K562 (cell line): ENCODE measurements around the gene NAV2. TPM values are rescaled to one million over a fixed set of nuclear protein-coding genes. Genes with fewer than 3 reads are reported as not detected.

Experiments used
- BACH1 ChIP-seq: fragments of 200-800 bp; sonication (Bioruptor generic); IDR thresholded peaks from 2 replicates; pipeline ENCODE4 v1.6.1; 2016; ENCODE audit warnings: missing genetic modification characterization, missing compliant biosample characterization
- BRF1 ChIP-seq: IDR thresholded peaks from 3 replicates; pipeline ENCODE4 v1.6.1; 2011; ENCODE audit warnings: borderline replicate concordance, mild to moderate bottlenecking; ENCODE audit not compliant: insufficient read length; ENCODE audit errors: extremely low read depth
- HDAC1 ChIP-seq, 2 experiments: fragments of 450-650 bp; IDR thresholded peaks; 2 replicates each; pipeline ENCODE4 v1.6.1; 2016 to 2017; ENCODE audit warnings: inconsistent platforms in 1 of 2, mild to moderate bottlenecking in 1 of 2, moderate library complexity in 1 of 2
- KLF10 ChIP-seq: fragments of 250-450 bp; sonication (Bioruptor Pico); IDR thresholded peaks from 2 replicates; pipeline ENCODE4 v1.6.1; 2021; ENCODE audit warnings: matching md5 sums
- NRF1 ChIP-seq, 2 experiments: fragments of 450-650 bp; IDR thresholded peaks in 1 of 2; conservative IDR thresholded peaks in 1 of 2; 2 replicates each; pipeline ENCODE4 v1.6.1; 2014; ENCODE audit warnings: mild to moderate bottlenecking in 2 of 2
- POLR2AphosphoS2 ChIP-seq: IDR thresholded peaks from 2 replicates; pipeline ENCODE4 v1.6.1; 2012; ENCODE audit warnings: low read length, improper control_type of control experiment
- POU5F1 ChIP-seq: fragments of 150-350 bp; IDR thresholded peaks from 2 replicates; pipeline ENCODE4 v1.6.1; 2014; ENCODE audit warnings: borderline replicate concordance, low read length, low read depth, mild to moderate bottlenecking; ENCODE audit not compliant: partially characterized antibody
- SRSF1 ChIP-seq: fragments of 200-400 bp; formaldehyde crosslinking; IDR thresholded peaks from 2 replicates; pipeline ENCODE4 v1.6.1; 2017; ENCODE audit warnings: mild to moderate bottlenecking, low read depth, low read length, moderate library complexity
- polyA plus RNA-seq, 8 experiments: library from polyadenylated mRNA; depleted of rRNA in 4 of 8; stranded (reverse) in 5 of 8; unstranded in 3 of 8; fragments of >200 nt; fragmentation: Nextera tagmentation in 2 of 8; fragmentation: Illumina TruSeq in 1 of 8; extraction: Ambion mirVana in 2 of 8; extraction: Trizol in 1 of 8; gene quantifications; 2 replicates each; pipeline versions ENCODE4 v1.2.1 to v1.2.3, GENCODE V29; 2011 to 2014; ENCODE audit warnings: inconsistent platforms in 1 of 8, missing spikeins in 1 of 8
- total RNA-seq, 7 experiments: library from RNA; depleted of rRNA in 6 of 7; stranded (reverse); fragments of >200 nt in 6 of 7; fragmentation: Illumina TruSeq in 2 of 7; extraction: Trizol in 2 of 7; gene quantifications; 2 replicates each; pipeline versions ENCODE4 v1.2.1 to v1.2.3, GENCODE V29; 2011 to 2021; ENCODE audit warnings: low replicate concordance in 1 of 7
- TF ChIP-seq, protein P1 (sequence below): fragments of 450-650 bp; IDR thresholded peaks from 2 replicates; pipeline ENCODE4 v1.6.1; 2016; ENCODE audit warnings: low read depth
- TF ChIP-seq, protein P2 (sequence below): fragments of 450-650 bp; IDR thresholded peaks from 2 replicates; pipeline ENCODE4 v1.7.1; 2018; ENCODE audit warnings: mild to moderate bottlenecking, low read depth; ENCODE audit not compliant: partially characterized antibody

NAV2 gene
- total and polyA plus RNA-seq, 9 of the 15 experiments (the other 6 are each of a cell fraction or from before 2014, with no cell fraction given), result 0.03 to 0.35 (median 0.05) TPM

DNA sequence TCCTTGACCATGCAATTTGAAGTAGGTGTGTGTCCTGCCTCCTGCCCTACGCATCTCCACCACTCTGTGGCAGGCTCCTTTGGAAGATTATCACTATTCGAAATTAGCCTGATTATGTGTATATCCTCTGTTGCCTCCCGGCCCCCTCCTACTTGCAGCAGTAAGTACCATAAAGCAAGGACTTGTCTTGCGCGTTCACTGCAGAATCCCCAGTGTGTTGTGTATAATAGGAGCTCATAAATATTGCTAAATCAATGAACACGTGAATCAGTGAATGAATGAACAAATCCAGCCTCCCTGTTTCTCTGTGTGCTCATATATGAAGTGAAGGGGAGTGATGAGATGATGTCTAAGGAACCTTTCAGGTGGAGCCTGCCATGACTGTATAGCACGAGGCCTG lies 237.0 kb downstream of the NAV2 start (continued):
- TF ChIP-seq, protein P1, sequence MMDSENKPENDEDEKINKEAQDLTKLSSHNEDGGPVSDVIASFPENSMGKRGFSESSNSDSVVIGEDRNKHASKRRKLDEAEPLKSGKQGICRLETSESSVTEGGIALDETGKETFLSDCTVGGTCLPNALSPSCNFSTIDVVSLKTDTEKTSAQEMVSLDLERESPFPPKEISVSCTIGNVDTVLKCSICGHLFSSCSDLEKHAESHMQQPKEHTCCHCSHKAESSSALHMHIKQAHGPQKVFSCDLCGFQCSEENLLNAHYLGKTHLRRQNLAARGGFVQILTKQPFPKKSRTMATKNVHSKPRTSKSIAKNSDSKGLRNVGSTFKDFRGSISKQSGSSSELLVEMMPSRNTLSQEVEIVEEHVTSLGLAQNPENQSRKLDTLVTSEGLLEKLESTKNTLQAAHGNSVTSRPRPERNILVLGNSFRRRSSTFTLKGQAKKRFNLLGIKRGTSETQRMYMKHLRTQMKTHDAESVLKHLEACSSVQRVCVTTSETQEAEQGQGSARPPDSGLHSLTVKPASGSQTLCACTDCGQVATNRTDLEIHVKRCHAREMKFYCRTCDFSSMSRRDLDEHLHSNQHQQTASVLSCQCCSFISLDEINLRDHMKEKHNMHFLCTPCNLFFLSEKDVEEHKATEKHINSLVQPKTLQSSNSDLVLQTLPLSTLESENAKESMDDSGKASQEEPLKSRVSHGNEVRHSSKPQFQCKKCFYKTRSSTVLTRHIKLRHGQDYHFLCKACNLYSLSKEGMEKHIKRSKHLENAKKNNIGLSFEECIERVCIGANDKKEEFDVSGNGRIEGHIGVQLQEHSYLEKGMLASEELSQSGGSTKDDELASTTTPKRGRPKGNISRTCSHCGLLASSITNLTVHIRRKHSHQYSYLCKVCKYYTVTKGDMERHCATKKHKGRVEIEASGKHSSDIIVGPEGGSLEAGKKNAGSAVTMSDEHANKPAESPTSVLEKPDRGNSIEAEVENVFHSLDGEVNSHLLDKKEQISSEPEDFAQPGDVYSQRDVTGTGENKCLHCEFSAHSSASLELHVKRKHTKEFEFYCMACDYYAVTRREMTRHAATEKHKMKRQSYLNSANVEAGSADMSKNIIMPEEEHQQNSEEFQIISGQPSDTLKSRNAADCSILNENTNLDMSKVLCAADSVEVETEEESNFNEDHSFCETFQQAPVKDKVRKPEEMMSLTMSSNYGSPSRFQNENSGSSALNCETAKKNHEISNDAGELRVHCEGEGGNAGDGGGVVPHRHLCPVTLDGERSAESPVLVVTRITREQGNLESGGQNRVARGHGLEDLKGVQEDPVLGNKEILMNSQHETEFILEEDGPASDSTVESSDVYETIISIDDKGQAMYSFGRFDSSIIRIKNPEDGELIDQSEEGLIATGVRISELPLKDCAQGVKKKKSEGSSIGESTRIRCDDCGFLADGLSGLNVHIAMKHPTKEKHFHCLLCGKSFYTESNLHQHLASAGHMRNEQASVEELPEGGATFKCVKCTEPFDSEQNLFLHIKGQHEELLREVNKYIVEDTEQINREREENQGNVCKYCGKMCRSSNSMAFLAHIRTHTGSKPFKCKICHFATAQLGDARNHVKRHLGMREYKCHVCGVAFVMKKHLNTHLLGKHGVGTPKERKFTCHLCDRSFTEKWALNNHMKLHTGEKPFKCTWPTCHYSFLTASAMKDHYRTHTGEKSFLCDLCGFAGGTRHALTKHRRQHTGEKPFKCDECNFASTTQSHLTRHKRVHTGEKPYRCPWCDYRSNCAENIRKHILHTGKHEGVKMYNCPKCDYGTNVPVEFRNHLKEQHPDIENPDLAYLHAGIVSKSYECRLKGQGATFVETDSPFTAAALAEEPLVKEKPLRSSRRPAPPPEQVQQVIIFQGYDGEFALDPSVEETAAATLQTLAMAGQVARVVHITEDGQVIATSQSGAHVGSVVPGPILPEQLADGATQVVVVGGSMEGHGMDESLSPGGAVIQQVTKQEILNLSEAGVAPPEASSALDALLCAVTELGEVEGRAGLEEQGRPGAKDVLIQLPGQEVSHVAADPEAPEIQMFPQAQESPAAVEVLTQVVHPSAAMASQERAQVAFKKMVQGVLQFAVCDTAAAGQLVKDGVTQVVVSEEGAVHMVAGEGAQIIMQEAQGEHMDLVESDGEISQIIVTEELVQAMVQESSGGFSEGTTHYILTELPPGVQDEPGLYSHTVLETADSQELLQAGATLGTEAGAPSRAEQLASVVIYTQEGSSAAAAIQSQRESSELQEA, result no peak
- TF ChIP-seq BRF1 (no peak), POU5F1 (no peak), KLF10 (no peak), BACH1 (tag) (no peak), NRF1 (conservative IDR thresholded peaks at IDR 0.05 in 1 of 2, IDR thresholded peaks at IDR 0.05 in 1 of 2) (no peak), POLR2AphosphoS2 (no peak), SRSF1 (no peak), HDAC1 (IDR thresholded peaks at IDR 0.05) (no peak)
- TF ChIP-seq, protein P2, sequence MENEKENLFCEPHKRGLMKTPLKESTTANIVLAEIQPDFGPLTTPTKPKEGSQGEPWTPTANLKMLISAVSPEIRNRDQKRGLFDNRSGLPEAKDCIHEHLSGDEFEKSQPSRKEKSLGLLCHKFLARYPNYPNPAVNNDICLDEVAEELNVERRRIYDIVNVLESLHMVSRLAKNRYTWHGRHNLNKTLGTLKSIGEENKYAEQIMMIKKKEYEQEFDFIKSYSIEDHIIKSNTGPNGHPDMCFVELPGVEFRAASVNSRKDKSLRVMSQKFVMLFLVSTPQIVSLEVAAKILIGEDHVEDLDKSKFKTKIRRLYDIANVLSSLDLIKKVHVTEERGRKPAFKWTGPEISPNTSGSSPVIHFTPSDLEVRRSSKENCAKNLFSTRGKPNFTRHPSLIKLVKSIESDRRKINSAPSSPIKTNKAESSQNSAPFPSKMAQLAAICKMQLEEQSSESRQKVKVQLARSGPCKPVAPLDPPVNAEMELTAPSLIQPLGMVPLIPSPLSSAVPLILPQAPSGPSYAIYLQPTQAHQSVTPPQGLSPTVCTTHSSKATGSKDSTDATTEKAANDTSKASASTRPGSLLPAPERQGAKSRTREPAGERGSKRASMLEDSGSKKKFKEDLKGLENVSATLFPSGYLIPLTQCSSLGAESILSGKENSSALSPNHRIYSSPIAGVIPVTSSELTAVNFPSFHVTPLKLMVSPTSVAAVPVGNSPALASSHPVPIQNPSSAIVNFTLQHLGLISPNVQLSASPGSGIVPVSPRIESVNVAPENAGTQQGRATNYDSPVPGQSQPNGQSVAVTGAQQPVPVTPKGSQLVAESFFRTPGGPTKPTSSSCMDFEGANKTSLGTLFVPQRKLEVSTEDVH, result no peak
